Measurements from ENCODE around the gene AAK1. TPM values are rescaled to one million over a fixed set of nuclear protein-coding genes. Genes with fewer than 3 reads are reported as not detected.

The AAK1 gene
- polyA plus RNA-seq, 1 of the 3 experiments (the other 2 are of a cell fraction): 13.4 TPM

- no peaks in the 10 kb centered on the region; a peak in 2 of 4 replicates for H3K4me1 ChIP-seq (ENCODE audit: control insufficient read depth in 1 of 2, insufficient read depth in 2 of 2, low read depth in 1 of 2, low read length in 1 of 2)
- H3K79me2 ChIP-seq (ENCODE audit: insufficient read depth): no peaks in the 10 kb centered on the region
- H3K36me3 ChIP-seq (replicated peaks in 1 of 2; ENCODE audit: control insufficient read depth in 1 of 2, insufficient read depth in 2 of 2, low read length in 1 of 2): peaks cover 0 to 5% of the 10 kb centered on the region in 2 experiments
- WGBS (ENCODE audit: low lambda C conversion rate): 27% methylated on average over 1 of the region's 1 CpG
- H3K4me2 ChIP-seq: no peak overlapping the region
- H4K20me1 ChIP-seq (ENCODE audit: insufficient read depth): no peaks in the 10 kb centered on the region
- ChIA-PET POLR2A (no interaction called here), CTCF (interaction anchor here (1.4 to 1.9 kb wide), 2 partner anchors 19 to 64 kb away, joined by 4 to 11 read pairs; no protein-coding TSS in a partner anchor)
- peak; percentile 10 for DNase-seq
- H2AFZ ChIP-seq (ENCODE audit: low read depth): 0 out of 2 replicates have a peak overlapping the region, but pooled peaks have one; percentile 70
- H3K27me3 ChIP-seq (ENCODE audit: insufficient read depth): no peaks in the 10 kb centered on the region
- no peaks in the 10 kb centered on the region for H3K9me2 ChIP-seq
- no peak overlapping the region for H3K9ac ChIP-seq
- H3K4me3 ChIP-seq (ENCODE audit: low read depth in 2 of 2, low read length in 1 of 2): no peak overlapping the region
- H3K27ac ChIP-seq (ENCODE audit: low read depth in 2 of 2, low read length in 1 of 2): peak overlapping the region; percentile 18 to 30; a peak in 2 of 4 replicates
- H3K9me3 ChIP-seq: 0 out of 2 replicates have a peak, but pooled peaks cover 3% of the 10 kb centered on the region
- H3F3A ChIP-seq (replicated peaks; ENCODE audit: insufficient read depth): peaks cover 10% of the 10 kb centered on the region
- TF ChIP-seq REST (IDR thresholded peaks at IDR 0.05; ENCODE audit: low read depth, low read length) (no peak), RAD21 (IDR thresholded peaks at IDR 0.05; ENCODE audit: low read length) (no peak), CHD2 (IDR thresholded peaks at IDR 0.05; ENCODE audit: low read length, partially characterized antibody) (no peak), ELF1 (IDR thresholded peaks at IDR 0.05) (no peak), GATA2 (CRISPR knock-in tag; IDR thresholded peaks at IDR 0.05) (peak; percentile 78), TCF12 (IDR thresholded peaks at IDR 0.05) (peak; percentile 69), NFIC (IDR thresholded peaks at IDR 0.05; ENCODE audit: borderline replicate concordance) (no peak), SIN3A (IDR thresholded peaks at IDR 0.05; ENCODE audit: borderline replicate concordance, low read depth, low read length) (no peak), EP300 (IDR thresholded peaks at IDR 0.05; ENCODE audit: borderline replicate concordance in 1 of 2, low read depth in 1 of 2, low read length in 1 of 2) (peak in 1 of 2 experiments; percentile 44; a peak in 1 of 4 replicates), RXRA (IDR thresholded peaks at IDR 0.05; ENCODE audit: borderline replicate concordance, low read depth) (no peak), GABPA (IDR thresholded peaks at IDR 0.05; ENCODE audit: low read depth) (no peak), TAF1 (IDR thresholded peaks at IDR 0.05; ENCODE audit: borderline replicate concordance, low read depth, low read length) (no peak), POLR2AphosphoS5 (IDR thresholded peaks at IDR 0.05; ENCODE audit: low read depth, low read length) (peak; percentile 30; the same call in 1 of the 2 replicates), FOSL2 (IDR thresholded peaks at IDR 0.05; ENCODE audit: borderline replicate concordance, low read depth) (no peak), NRF1 (IDR thresholded peaks at IDR 0.05; ENCODE audit: low read depth, low read length) (no peak), FOXJ3 (CRISPR knock-in tag; IDR thresholded peaks at IDR 0.05) (no peak), SMC3 (IDR thresholded peaks at IDR 0.05; ENCODE audit: low read depth, low read length) (no peak), PBX3 (IDR thresholded peaks at IDR 0.05) (peak; percentile 53), TEAD4 (IDR thresholded peaks at IDR 0.05; ENCODE audit: borderline replicate concordance, insufficient read depth) (no peak), JUND (IDR thresholded peaks at IDR 0.05) (peak; percentile 10; the same call in 1 of the 2 replicates), EZH2phosphoT487 (IDR thresholded peaks at IDR 0.05; ENCODE audit: borderline replicate concordance, low read depth) (no peak), MEF2A (IDR thresholded peaks at IDR 0.05; ENCODE audit: borderline replicate concordance, low read depth) (0 out of 2 replicates have a peak, but pooled peaks have one; percentile 14)
- TF ChIP-seq, protein P1, sequence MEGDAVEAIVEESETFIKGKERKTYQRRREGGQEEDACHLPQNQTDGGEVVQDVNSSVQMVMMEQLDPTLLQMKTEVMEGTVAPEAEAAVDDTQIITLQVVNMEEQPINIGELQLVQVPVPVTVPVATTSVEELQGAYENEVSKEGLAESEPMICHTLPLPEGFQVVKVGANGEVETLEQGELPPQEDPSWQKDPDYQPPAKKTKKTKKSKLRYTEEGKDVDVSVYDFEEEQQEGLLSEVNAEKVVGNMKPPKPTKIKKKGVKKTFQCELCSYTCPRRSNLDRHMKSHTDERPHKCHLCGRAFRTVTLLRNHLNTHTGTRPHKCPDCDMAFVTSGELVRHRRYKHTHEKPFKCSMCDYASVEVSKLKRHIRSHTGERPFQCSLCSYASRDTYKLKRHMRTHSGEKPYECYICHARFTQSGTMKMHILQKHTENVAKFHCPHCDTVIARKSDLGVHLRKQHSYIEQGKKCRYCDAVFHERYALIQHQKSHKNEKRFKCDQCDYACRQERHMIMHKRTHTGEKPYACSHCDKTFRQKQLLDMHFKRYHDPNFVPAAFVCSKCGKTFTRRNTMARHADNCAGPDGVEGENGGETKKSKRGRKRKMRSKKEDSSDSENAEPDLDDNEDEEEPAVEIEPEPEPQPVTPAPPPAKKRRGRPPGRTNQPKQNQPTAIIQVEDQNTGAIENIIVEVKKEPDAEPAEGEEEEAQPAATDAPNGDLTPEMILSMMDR (IDR thresholded peaks at IDR 0.05): no peak
- TF ChIP-seq, protein P2, sequence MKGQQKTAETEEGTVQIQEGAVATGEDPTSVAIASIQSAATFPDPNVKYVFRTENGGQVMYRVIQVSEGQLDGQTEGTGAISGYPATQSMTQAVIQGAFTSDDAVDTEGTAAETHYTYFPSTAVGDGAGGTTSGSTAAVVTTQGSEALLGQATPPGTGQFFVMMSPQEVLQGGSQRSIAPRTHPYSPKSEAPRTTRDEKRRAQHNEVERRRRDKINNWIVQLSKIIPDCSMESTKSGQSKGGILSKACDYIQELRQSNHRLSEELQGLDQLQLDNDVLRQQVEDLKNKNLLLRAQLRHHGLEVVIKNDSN (IDR thresholded peaks at IDR 0.05; ENCODE audit: borderline replicate concordance, low read depth): no peak
- TF ChIP-seq, protein P3, sequence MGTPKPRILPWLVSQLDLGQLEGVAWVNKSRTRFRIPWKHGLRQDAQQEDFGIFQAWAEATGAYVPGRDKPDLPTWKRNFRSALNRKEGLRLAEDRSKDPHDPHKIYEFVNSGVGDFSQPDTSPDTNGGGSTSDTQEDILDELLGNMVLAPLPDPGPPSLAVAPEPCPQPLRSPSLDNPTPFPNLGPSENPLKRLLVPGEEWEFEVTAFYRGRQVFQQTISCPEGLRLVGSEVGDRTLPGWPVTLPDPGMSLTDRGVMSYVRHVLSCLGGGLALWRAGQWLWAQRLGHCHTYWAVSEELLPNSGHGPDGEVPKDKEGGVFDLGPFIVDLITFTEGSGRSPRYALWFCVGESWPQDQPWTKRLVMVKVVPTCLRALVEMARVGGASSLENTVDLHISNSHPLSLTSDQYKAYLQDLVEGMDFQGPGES (IDR thresholded peaks at IDR 0.05; ENCODE audit: low read depth, low read length): no peak
These were observed 17.1 kb upstream of the AAK1 start for GRCh38 chr2:69660637-69661036.
